HepG2 (cell line): ENCODE measurements around the gene GATD1. TPM values are rescaled to one million over a fixed set of nuclear protein-coding genes. Genes with fewer than 3 reads are reported as not detected.

ENCODE experiments used
- ATAC-seq: fragments of 200-7000 bp; cut with Tn5 transposase; 3 replicates; pipeline ENCODE4 v1.9.1; 2020; ENCODE audit warnings: mild to moderate bottlenecking, moderate library complexity
- Bru-seq: library from RNA; stranded (reverse); fragments of 400-500 nt; gene quantifications from one replicate; lab custom pipeline; 2021; lab: Mats Ljungman, UMichigan
- BruChase-seq, 2 experiments: library from RNA; stranded (reverse); fragments of 400-500 nt; gene quantifications; one replicate each; lab custom pipeline; 2021; lab: Mats Ljungman, UMichigan
- BruUV-seq: library from RNA; stranded (reverse); fragments of 400-500 nt; replicated peaks from 2 replicates; lab custom pipeline; 2021; lab: Mats Ljungman, UMichigan
- CTCF ChIA-PET: fragments of 300-600 bp; formaldehyde crosslinking; extraction: SDS; loops from one replicate; lab custom pipeline; 2021; ENCODE audit warnings: low total read pairs, inconsistent platforms, low intra/inter-chr PET ratio; lab: Yijun Ruan, JAX
- POLR2A ChIA-PET: fragments of 350-600 bp; sonication (Branson Sonifier 250); formaldehyde crosslinking; loops from one replicate; lab custom pipeline; 2020; ENCODE audit warnings: antibody characterized with exemption, inconsistent platforms; lab: Yijun Ruan, JAX
- DNase-seq: peaks from one replicate; pipeline ENCODE4 v3.0.0-alpha.2; 2015; ENCODE audit warnings: low spot score
- FAIRE-seq: peaks from 3 replicates; lab custom pipeline; 2011; peaks lifted over from hg19 to GRCh38; lab: Jason Lieb, UNC
- H2AFZ ChIP-seq: one replicate; pipeline ENCODE4 v1.6.1; 2011; ENCODE audit warnings: low read length, inconsistent platforms
- H3K27ac ChIP-seq: fragments of 300-600 bp; 3 replicates; pipeline ENCODE4 v1.8.0; 2011; ENCODE audit warnings: mixed run types, mild to moderate bottlenecking, mixed read lengths, low read length, inconsistent platforms; ENCODE audit not compliant: insufficient read depth; ENCODE audit errors: extremely low read length
- H3K27me3 ChIP-seq, 2 experiments: fragments of 200-600 bp in 1 of 2; 2 replicates in 1 of 2; 3 replicates in 1 of 2; pipeline versions ENCODE4 v1.6.0 to v1.8.0; 2011; ENCODE audit warnings: low read length in 2 of 2, mild to moderate bottlenecking in 2 of 2, moderate library complexity in 2 of 2, inconsistent platforms in 1 of 2; ENCODE audit not compliant: insufficient read depth in 2 of 2, control insufficient read depth in 1 of 2
- H3K36me3 ChIP-seq, 2 experiments: fragments of 200-600 bp in 1 of 2; replicated peaks in 1 of 2; 2 replicates in 1 of 2; 3 replicates in 1 of 2; pipeline versions ENCODE4 v1.5.1 to v1.8.0; 2011; ENCODE audit warnings: low read length in 2 of 2, inconsistent platforms in 1 of 2; ENCODE audit not compliant: insufficient read depth in 2 of 2, control insufficient read depth in 1 of 2
- H3K4me1 ChIP-seq: 2 replicates; pipeline ENCODE4 v1.5.1; 2012; ENCODE audit warnings: low read length, inconsistent platforms; ENCODE audit not compliant: insufficient read depth
- H3K4me2 ChIP-seq: 2 replicates; pipeline ENCODE4 v1.6.0; 2011; ENCODE audit warnings: low read depth, low read length, inconsistent platforms
- H3K4me3 ChIP-seq, 3 experiments: fragments of 200-600 bp in 1 of 3; sonication (generic), shearing (Covaris generic) in 1 of 3; replicated peaks in 1 of 3; 2 replicates each; pipeline ENCODE4 v1.5.1; 2011 to 2016; ENCODE audit warnings: low read length in 3 of 3, inconsistent platforms in 2 of 3, low read depth in 2 of 3, mild to moderate bottlenecking in 2 of 3, control low read depth in 1 of 3, mixed read lengths in 1 of 3; ENCODE audit not compliant: insufficient read depth in 1 of 3
- H3K79me2 ChIP-seq: one replicate; pipeline ENCODE4 v1.6.1; 2011; ENCODE audit warnings: low read length, inconsistent platforms; ENCODE audit not compliant: insufficient read depth
- H3K9ac ChIP-seq: 2 replicates; pipeline ENCODE4 v1.6.0; 2011; ENCODE audit warnings: mild to moderate bottlenecking, low read depth, low read length, inconsistent platforms; ENCODE audit not compliant: insufficient read depth
- H3K9me3 ChIP-seq: 2 replicates; pipeline ENCODE4 v1.5.1; 2012; ENCODE audit warnings: mild to moderate bottlenecking, low read length
- H4K20me1 ChIP-seq: 2 replicates; pipeline ENCODE4 v1.6.0; 2011; ENCODE audit warnings: inconsistent platforms, mild to moderate bottlenecking, low read length, moderate library complexity; ENCODE audit not compliant: insufficient read depth
- CC2D1A ChIP-seq: sonication (generic); formaldehyde crosslinking; IDR thresholded peaks from 2 replicates; pipeline ENCODE4 v1.8.1; 2023; ENCODE audit warnings: mild to moderate bottlenecking, missing genetic modification reagents
- MAZ ChIP-seq, 2 experiments: sonication (generic) in 1 of 2; formaldehyde crosslinking in 1 of 2; IDR thresholded peaks; 2 replicates each; pipeline versions ENCODE4 v1.5.0 to v1.6.1; 2012 to 2020; ENCODE audit warnings: low read depth in 2 of 2, mild to moderate bottlenecking in 2 of 2, borderline replicate concordance in 1 of 2, improper control_type of control experiment in 1 of 2, low read length in 1 of 2, missing genetic modification reagents in 1 of 2, moderate library complexity in 1 of 2
- ONECUT2 ChIP-seq: sonication (generic); formaldehyde crosslinking; IDR thresholded peaks from 2 replicates; pipeline ENCODE4 v1.4.0; 2020; ENCODE audit warnings: missing genetic modification reagents
- SNAI1 ChIP-seq: sonication (generic); formaldehyde crosslinking; IDR thresholded peaks from 2 replicates; pipeline ENCODE4 v1.5.0; 2020; ENCODE audit warnings: mild to moderate bottlenecking, missing genetic modification reagents, borderline replicate concordance
- TERF1 ChIP-seq: sonication (generic); formaldehyde crosslinking; IDR thresholded peaks from 2 replicates; pipeline ENCODE4 v1.8.0; 2022; ENCODE audit warnings: mild to moderate bottlenecking, missing genetic modification reagents, moderate library complexity
- WGBS: methylation state at CpG from one replicate; pipeline ENCODE4 v1.1.6; 2017; ENCODE audit warnings: low lambda C conversion rate; 5-methylcytosine and 5-hydroxymethylcytosine counted together
- in situ Hi-C: cut with HindIII; loops from 2 replicates; pipeline ENCODE4 v1.10.0; 2017; ENCODE audit warnings: low pct_unique_long_range_greater_than_20kb; ENCODE audit not compliant: extremely low pct_ligation_motif_present
- intact Hi-C: fragments of 100-400 bp; cut with micrococcal nuclease; formaldehyde crosslinking; loops from one replicate; pipeline ENCODE4 v1.10.0; 2022; ENCODE audit not compliant: unreplicated experiment
- long read RNA-seq, 2 experiments: library from RNA in 1 of 2; library from polyadenylated mRNA in 1 of 2; stranded (forward) in 1 of 2; unstranded in 1 of 2; transcript quantifications; one replicate each; pipeline ENCODE4 v2.0.0, GENCODE V29; 2019 to 2022
- polyA minus RNA-seq, 3 experiments: library from RNA; depleted of rRNA, polyadenylated mRNA; stranded (reverse); fragments of >200 nt; gene quantifications; 2 replicates each; pipeline ENCODE4 v1.2.3, GENCODE V29; 2011; ENCODE audit warnings: low replicate concordance in 1 of 3
- polyA plus RNA-seq, 8 experiments: library from polyadenylated mRNA; depleted of rRNA in 3 of 8; stranded (reverse) in 7 of 8; unstranded in 1 of 8; fragments of >200 nt; fragmentation: Illumina TruSeq in 4 of 8; extraction: Trizol in 4 of 8; gene quantifications; 2 replicates each; pipeline versions ENCODE4 v1.2.1 to v1.2.3, GENCODE V29; 2011 to 2016; ENCODE audit warnings: low read depth in 4 of 8, missing spikeins in 1 of 8, mixed read lengths in 1 of 8; ENCODE audit not compliant: insufficient read depth in 1 of 8
- total RNA-seq, 5 experiments: library from RNA; depleted of rRNA; stranded (reverse); fragments of >200 nt; fragmentation: Illumina TruSeq; extraction: Trizol; gene quantifications; 2 replicates each; pipeline ENCODE4 v1.2.3, GENCODE V29; 2016; ENCODE audit warnings: low read depth in 1 of 5
- TF ChIP-seq, protein P1 (sequence below): IDR thresholded peaks from 2 replicates; pipeline ENCODE4 v1.6.1; 2016
- TF ChIP-seq, protein P2 (sequence below), 2 experiments: sonication (generic) in 1 of 2; formaldehyde crosslinking in 1 of 2; IDR thresholded peaks; 2 replicates each; pipeline versions ENCODE4 v1.5.1 to v1.6.1; 2011 to 2020; ENCODE audit warnings: borderline replicate concordance in 1 of 2, low read depth in 1 of 2, low read length in 1 of 2, mild to moderate bottlenecking in 1 of 2, missing genetic modification reagents in 1 of 2, moderate library complexity in 1 of 2

GATD1 gene, protein sequence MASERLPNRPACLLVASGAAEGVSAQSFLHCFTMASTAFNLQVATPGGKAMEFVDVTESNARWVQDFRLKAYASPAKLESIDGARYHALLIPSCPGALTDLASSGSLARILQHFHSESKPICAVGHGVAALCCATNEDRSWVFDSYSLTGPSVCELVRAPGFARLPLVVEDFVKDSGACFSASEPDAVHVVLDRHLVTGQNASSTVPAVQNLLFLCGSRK
- 35.8 and 60.5 TPM in 2 replicates for total RNA-seq (2016; rRNA removed; fragmentation: Illumina TruSeq; extraction: Trizol)
- 8.1 and 9.3 TPM in 2 replicates for total RNA-seq (2016; cell fraction: cytosol; rRNA removed; fragmentation: Illumina TruSeq; extraction: Trizol; ENCODE audit: low read depth)
- total RNA-seq (2016; cell fraction: insoluble cytoplasmic fraction; rRNA removed; fragmentation: Illumina TruSeq; extraction: Trizol), result 33.7 and 52.3 TPM in 2 replicates
- total RNA-seq (2016; cell fraction: membrane; rRNA removed; fragmentation: Illumina TruSeq; extraction: Trizol), result 20.6 and 22.3 TPM in 2 replicates
- total RNA-seq (2016; cell fraction: nucleus; rRNA removed; fragmentation: Illumina TruSeq; extraction: Trizol), result 42.6 and 48.3 TPM in 2 replicates
- 31.3 and 40.0 TPM in 2 replicates for polyA plus RNA-seq (2011; rRNA removed)
- polyA plus RNA-seq (2011; cell fraction: cytosol; rRNA removed), result 18.2 and 31.2 TPM in 2 replicates
- 244 and 302 TPM in 2 replicates for polyA plus RNA-seq (2011; cell fraction: nucleus; rRNA removed)
- 22.2 and 27.6 TPM in 2 replicates for polyA plus RNA-seq (2012)
- 7.3 and 8.3 TPM in 2 replicates for polyA plus RNA-seq (2016; cell fraction: cytosol; fragmentation: Illumina TruSeq; extraction: Trizol; ENCODE audit: low read depth)
- polyA plus RNA-seq (2016; cell fraction: insoluble cytoplasmic fraction; fragmentation: Illumina TruSeq; extraction: Trizol; ENCODE audit: low read depth), result 29.8 and 37.5 TPM in 2 replicates
- polyA plus RNA-seq (2016; cell fraction: membrane; fragmentation: Illumina TruSeq; extraction: Trizol; ENCODE audit: low read depth), result 10.4 and 13.8 TPM in 2 replicates
- 92.6 and 114 TPM in 2 replicates for polyA plus RNA-seq (2016; cell fraction: nucleus; fragmentation: Illumina TruSeq; extraction: Trizol; ENCODE audit: insufficient read depth, low read depth)
- polyA minus RNA-seq (2011; rRNA and poly(A)+ RNA removed; ENCODE audit: low replicate concordance), result 20.9 and 51.8 TPM in 2 replicates
- 15.0 and 21.0 TPM in 2 replicates for polyA minus RNA-seq (2011; cell fraction: cytosol; rRNA and poly(A)+ RNA removed)
- 25.6 and 29.0 TPM in 2 replicates for polyA minus RNA-seq (2011; cell fraction: nucleus; rRNA and poly(A)+ RNA removed)
- percentile 72 among the genes with signal in this experiment for Bru-seq, nascent RNA
- percentile 83 among the genes with signal in this experiment for BruChase-seq, experiment 1, labeled RNA remaining after a 6-hour chase
- BruChase-seq, experiment 2, labeled RNA remaining after a 2-hour chase, result percentile 83 among the genes with signal in this experiment
- long read RNA-seq, experiment 1, full-length matches to known transcripts, result 2 of 20 reads
- long read RNA-seq, experiment 1, partial matches to known transcripts, result 7 of 20 reads
- long read RNA-seq, experiment 1, other reads (novel, unspliced or antisense), result 11 of 20 reads
- long read RNA-seq, experiment 2, partial matches to known transcripts, result 1 of 89 reads
- long read RNA-seq, experiment 2, other reads (novel, unspliced or antisense), result 87 of 89 reads

- peaks cover 11 to 24% of the 10 kb centered on the region in 2 experiments; a peak in 4 of 5 replicates for H3K36me3 ChIP-seq
- POLR2A ChIA-PET, result interaction anchor here (0.6 to 4.9 kb wide), 18 partner anchors 10 to 271 kb away, joined by 3 to 44 read pairs (median 4); partner anchors contain the start of genes CEND1, PIDD1, PNPLA2 and TALDO1
- in situ Hi-C loops, result no loop called here
- peak within 1 kb of the TSS; percentile 78 for H3K9ac ChIP-seq
- peaks cover 6% of the 10 kb centered on the region for H4K20me1 ChIP-seq
- peaks cover 32% of the 10 kb centered on the region for H3K79me2 ChIP-seq
- peak; percentile 73 for ATAC-seq
- peak; percentile 73 for DNase-seq
- H3K4me2 ChIP-seq, result peak within 1 kb of the TSS; percentile 98
- CTCF ChIA-PET, result no interaction called here
- H3K27me3 ChIP-seq, result no peaks in the 10 kb centered on the region
- H3K4me3 ChIP-seq, result peak within 1 kb of the TSS; percentile 87 to 92 (median 90)
- peak; percentile 34 for FAIRE-seq
- H3K4me1 ChIP-seq, result peaks cover 41% of the 10 kb centered on the region
- no peak within 1 kb of the TSS for H2AFZ ChIP-seq
- 1% methylated on average over 22 of the region's 110 CpGs for WGBS
- BruUV-seq, result no TSS peak
- intact Hi-C loops, result loop anchor here (2.0 kb wide), 1 partner anchor 73 kb away; no protein-coding TSS in a partner anchor
- peak within 1 kb of the TSS; percentile 75 for H3K27ac ChIP-seq
- H3K9me3 ChIP-seq, result no peaks in the 10 kb centered on the region
- TF ChIP-seq ONECUT2 (CRISPR knock-in tag), result no peak
- no peak; the same call in 1 of the 2 replicates for TF ChIP-seq TERF1 (CRISPR knock-in tag)
- no peak for TF ChIP-seq CC2D1A (CRISPR knock-in tag)
- no peak for TF ChIP-seq SNAI1
- no peak; the same call in 1 of the 2 replicates for TF ChIP-seq MAZ (IDR thresholded peaks at IDR 0.05; ENCODE audit: borderline replicate concordance, low read depth, low read length)
- TF ChIP-seq MAZ (CRISPR knock-in tag; IDR thresholded peaks at IDR 0.05; ENCODE audit: low read depth), result peak; percentile 86
- TF ChIP-seq, protein P1, sequence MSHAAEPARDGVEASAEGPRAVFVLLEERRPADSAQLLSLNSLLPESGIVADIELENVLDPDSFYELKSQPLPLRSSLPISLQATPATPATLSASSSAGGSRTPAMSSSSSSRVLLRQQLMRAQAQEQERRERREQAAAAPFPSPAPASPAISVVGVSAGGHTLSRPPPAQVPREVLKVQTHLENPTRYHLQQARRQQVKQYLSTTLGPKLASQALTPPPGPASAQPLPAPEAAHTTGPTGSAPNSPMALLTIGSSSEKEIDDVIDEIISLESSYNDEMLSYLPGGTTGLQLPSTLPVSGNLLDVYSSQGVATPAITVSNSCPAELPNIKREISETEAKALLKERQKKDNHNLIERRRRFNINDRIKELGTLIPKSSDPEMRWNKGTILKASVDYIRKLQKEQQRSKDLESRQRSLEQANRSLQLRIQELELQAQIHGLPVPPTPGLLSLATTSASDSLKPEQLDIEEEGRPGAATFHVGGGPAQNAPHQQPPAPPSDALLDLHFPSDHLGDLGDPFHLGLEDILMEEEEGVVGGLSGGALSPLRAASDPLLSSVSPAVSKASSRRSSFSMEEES (CRISPR knock-in tag), result no peak
- TF ChIP-seq, protein P2, sequence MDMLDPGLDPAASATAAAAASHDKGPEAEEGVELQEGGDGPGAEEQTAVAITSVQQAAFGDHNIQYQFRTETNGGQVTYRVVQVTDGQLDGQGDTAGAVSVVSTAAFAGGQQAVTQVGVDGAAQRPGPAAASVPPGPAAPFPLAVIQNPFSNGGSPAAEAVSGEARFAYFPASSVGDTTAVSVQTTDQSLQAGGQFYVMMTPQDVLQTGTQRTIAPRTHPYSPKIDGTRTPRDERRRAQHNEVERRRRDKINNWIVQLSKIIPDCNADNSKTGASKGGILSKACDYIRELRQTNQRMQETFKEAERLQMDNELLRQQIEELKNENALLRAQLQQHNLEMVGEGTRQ (IDR thresholded peaks at IDR 0.05; ENCODE audit: low read depth, low read length), result peak; percentile 87
- TF ChIP-seq, protein P2 (CRISPR knock-in tag; IDR thresholded peaks at IDR 0.05; ENCODE audit: borderline replicate concordance), result peak; percentile 30; the same call in 1 of the 2 replicates
These were observed at the start of gene GATD1 for GRCh38 chr11:777288-778255. Gene GATD1, minus strand, starts transcription at chr11:777487. Its CDS starts 25 bp downstream, at chr11:777462.
